ENCODE measurements around the gene CERS6. TPM values are rescaled to one million over a fixed set of nuclear protein-coding genes. Genes with fewer than 3 reads are reported as not detected.

The CERS6 gene
- polyA plus RNA-seq, 1 donor from 2014 or later: 59.3 TPM

DNA sequence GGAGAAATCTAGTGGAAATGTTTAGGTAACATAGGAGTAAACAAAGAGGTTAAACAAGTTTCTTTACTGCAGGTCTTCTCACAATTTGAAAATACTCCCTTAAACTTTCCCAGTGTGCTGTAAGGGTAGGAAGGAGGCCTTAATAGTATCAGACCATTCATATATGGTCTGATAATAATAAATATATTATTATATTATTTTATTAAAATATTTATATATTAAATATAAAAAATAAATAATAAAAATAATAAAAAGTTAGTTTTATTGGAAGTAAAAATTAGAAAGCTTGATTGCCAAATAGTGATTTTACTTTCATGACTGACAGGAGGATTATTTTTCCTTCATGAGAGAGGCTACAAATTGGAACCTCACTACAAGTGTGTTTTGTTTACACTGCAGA is 353.5 kb downstream of the CERS6 start:
- Histone ChIP-seq H3K4me3 (ENCODE audit: low read length) (no peak overlapping the region), H3F3A (ENCODE audit: insufficient read depth, low read length, poor library complexity, severe bottlenecking) (no peaks in the 10 kb centered on the region), H3K9me3 (ENCODE audit: low read length) (no peaks in the 10 kb centered on the region), H3K9me2 (ENCODE audit: insufficient read depth, low read length) (no peaks in the 10 kb centered on the region), H3K36me3 (ENCODE audit: insufficient read depth, low read length) (no peaks in the 10 kb centered on the region), H2AFZ (ENCODE audit: low read depth, low read length) (no peak overlapping the region), H3K79me2 (replicated peaks; ENCODE audit: insufficient read depth, low read length) (no peaks in the 10 kb centered on the region), H3K4me2 (ENCODE audit: low read length) (no peak overlapping the region), H4K20me1 (ENCODE audit: insufficient read depth) (no peaks in the 10 kb centered on the region), H3K27ac (ENCODE audit: low read length) (no peak overlapping the region), H3K9ac (ENCODE audit: low read length) (no peak overlapping the region), H3K27me3 (ENCODE audit: insufficient read depth, low read depth, low read length) (no peaks in the 10 kb centered on the region)
- TF ChIP-seq MXI1 (conservative IDR thresholded peaks at IDR 0.05; ENCODE audit: poor library complexity, severe bottlenecking): no peak

DNA sequence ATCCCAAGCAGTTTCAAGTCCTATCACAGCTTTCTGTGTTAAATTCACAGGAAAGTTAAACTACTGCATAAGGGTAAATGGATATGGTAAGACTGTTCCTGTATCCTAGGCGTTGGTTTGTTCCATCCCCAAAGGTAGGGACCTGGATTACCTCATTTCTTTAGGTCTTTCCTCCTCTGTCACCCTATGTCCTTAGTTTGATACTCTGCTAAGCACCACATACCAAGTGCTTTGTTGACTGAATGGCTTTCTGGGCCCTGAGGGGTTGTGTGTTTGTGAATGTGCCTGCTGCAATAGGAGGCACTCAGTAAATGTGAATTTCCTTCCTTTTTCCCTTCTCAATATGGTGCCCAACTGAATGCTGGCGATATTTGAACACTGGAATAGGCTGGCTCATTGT is 354.2 kb downstream of the CERS6 start:
- Histone ChIP-seq H2AFZ (ENCODE audit: low read depth, low read length) (no peak overlapping the region), H3K9me2 (ENCODE audit: insufficient read depth, low read length) (no peaks in the 10 kb centered on the region), H3K27me3 (ENCODE audit: insufficient read depth, low read depth, low read length) (no peaks in the 10 kb centered on the region), H3K9me3 (ENCODE audit: low read length) (no peaks in the 10 kb centered on the region), H3K36me3 (ENCODE audit: insufficient read depth, low read length) (no peaks in the 10 kb centered on the region), H3K27ac (ENCODE audit: low read length) (no peak overlapping the region), H4K20me1 (ENCODE audit: insufficient read depth) (no peaks in the 10 kb centered on the region), H3K9ac (ENCODE audit: low read length) (no peak overlapping the region), H3K4me2 (ENCODE audit: low read length) (no peak overlapping the region), H3F3A (ENCODE audit: insufficient read depth, low read length, poor library complexity, severe bottlenecking) (no peaks in the 10 kb centered on the region), H3K79me2 (replicated peaks; ENCODE audit: insufficient read depth, low read length) (no peaks in the 10 kb centered on the region), H3K4me3 (ENCODE audit: low read length) (no peak overlapping the region)
- TF ChIP-seq TAF1 (IDR thresholded peaks at IDR 0.05; ENCODE audit: low read depth): no peak
- TF ChIP-seq MXI1 (conservative IDR thresholded peaks at IDR 0.05; ENCODE audit: poor library complexity, severe bottlenecking): no peak
- TF ChIP-seq, protein P1, sequence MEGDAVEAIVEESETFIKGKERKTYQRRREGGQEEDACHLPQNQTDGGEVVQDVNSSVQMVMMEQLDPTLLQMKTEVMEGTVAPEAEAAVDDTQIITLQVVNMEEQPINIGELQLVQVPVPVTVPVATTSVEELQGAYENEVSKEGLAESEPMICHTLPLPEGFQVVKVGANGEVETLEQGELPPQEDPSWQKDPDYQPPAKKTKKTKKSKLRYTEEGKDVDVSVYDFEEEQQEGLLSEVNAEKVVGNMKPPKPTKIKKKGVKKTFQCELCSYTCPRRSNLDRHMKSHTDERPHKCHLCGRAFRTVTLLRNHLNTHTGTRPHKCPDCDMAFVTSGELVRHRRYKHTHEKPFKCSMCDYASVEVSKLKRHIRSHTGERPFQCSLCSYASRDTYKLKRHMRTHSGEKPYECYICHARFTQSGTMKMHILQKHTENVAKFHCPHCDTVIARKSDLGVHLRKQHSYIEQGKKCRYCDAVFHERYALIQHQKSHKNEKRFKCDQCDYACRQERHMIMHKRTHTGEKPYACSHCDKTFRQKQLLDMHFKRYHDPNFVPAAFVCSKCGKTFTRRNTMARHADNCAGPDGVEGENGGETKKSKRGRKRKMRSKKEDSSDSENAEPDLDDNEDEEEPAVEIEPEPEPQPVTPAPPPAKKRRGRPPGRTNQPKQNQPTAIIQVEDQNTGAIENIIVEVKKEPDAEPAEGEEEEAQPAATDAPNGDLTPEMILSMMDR (IDR thresholded peaks at IDR 0.05; ENCODE audit: poor library complexity, severe bottlenecking): no peak
- TF ChIP-seq EZH2 (IDR thresholded peaks at IDR 0.05; ENCODE audit: borderline replicate concordance, insufficient read depth, low read length, poor library complexity, severe bottlenecking): no peak
- no peak for TF ChIP-seq EP300 (conservative IDR thresholded peaks at IDR 0.05; ENCODE audit: poor library complexity, severe bottlenecking)
- no peak for TF ChIP-seq REST (IDR thresholded peaks at IDR 0.05; ENCODE audit: borderline replicate concordance)
- no peak for TF ChIP-seq SMC3 (conservative IDR thresholded peaks at IDR 0.05; ENCODE audit: poor library complexity)
- no peak for TF ChIP-seq RAD21 (conservative IDR thresholded peaks at IDR 0.05)
- TF ChIP-seq POLR2AphosphoS5 (IDR thresholded peaks at IDR 0.05): no peak

DNA sequence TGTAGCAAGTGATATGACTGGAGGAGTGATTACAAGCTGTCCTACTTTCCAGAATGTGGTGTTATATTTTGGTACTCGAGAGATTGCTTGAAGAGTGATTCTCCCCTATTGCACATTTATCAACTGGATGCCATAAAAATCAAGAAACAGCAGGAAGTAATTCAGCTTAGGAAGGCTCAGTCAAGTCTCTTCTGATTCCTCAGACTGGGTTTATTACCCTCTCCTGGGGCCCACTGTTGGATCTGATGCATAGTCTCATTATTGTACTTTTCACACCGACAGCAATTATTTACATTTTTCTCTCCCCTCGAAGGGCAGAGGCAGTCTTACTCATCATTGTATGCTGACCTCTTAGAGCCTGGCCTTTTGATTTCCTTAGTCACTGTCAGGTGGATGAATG is 355.6 kb downstream of the CERS6 start:
- Histone ChIP-seq H2AFZ (ENCODE audit: low read depth, low read length) (no peak overlapping the region), H3F3A (ENCODE audit: insufficient read depth, low read length, poor library complexity, severe bottlenecking) (no peaks in the 10 kb centered on the region), H3K36me3 (ENCODE audit: insufficient read depth, low read length) (no peaks in the 10 kb centered on the region), H4K20me1 (ENCODE audit: insufficient read depth) (no peaks in the 10 kb centered on the region), H3K4me2 (ENCODE audit: low read length) (no peak overlapping the region), H3K79me2 (replicated peaks; ENCODE audit: insufficient read depth, low read length) (no peaks in the 10 kb centered on the region), H3K9ac (ENCODE audit: low read length) (no peak overlapping the region), H3K9me3 (ENCODE audit: low read length) (no peaks in the 10 kb centered on the region), H3K27me3 (ENCODE audit: insufficient read depth, low read depth, low read length) (no peaks in the 10 kb centered on the region), H3K4me3 (ENCODE audit: low read length) (no peak overlapping the region), H3K27ac (ENCODE audit: low read length) (no peak overlapping the region), H3K9me2 (ENCODE audit: insufficient read depth, low read length) (no peaks in the 10 kb centered on the region)
- TF ChIP-seq MXI1 (conservative IDR thresholded peaks at IDR 0.05; ENCODE audit: poor library complexity, severe bottlenecking): no peak
- TF ChIP-seq, protein P1 (IDR thresholded peaks at IDR 0.05; ENCODE audit: poor library complexity, severe bottlenecking): no peak
- TF ChIP-seq TAF1 (IDR thresholded peaks at IDR 0.05; ENCODE audit: low read depth): no peak
- TF ChIP-seq SMC3 (conservative IDR thresholded peaks at IDR 0.05; ENCODE audit: poor library complexity): no peak
- no peak for TF ChIP-seq REST (IDR thresholded peaks at IDR 0.05; ENCODE audit: borderline replicate concordance)
- TF ChIP-seq POLR2AphosphoS5 (IDR thresholded peaks at IDR 0.05): no peak
- no peak for TF ChIP-seq EZH2 (IDR thresholded peaks at IDR 0.05; ENCODE audit: borderline replicate concordance, insufficient read depth, low read length, poor library complexity, severe bottlenecking)
- no peak for TF ChIP-seq EP300 (conservative IDR thresholded peaks at IDR 0.05; ENCODE audit: poor library complexity, severe bottlenecking)
- no peak for TF ChIP-seq RAD21 (conservative IDR thresholded peaks at IDR 0.05)
